Mesendoderm (in vitro differentiated cells): Measurements from ENCODE around the gene AHCYL2.
"Not testable (repeated sequence)": the region's sequence is repeated elsewhere in the genome, so short reads cannot be mapped to it uniquely, and the experiment has no call there.

Source experiments
- DNase-seq: peaks from one replicate; pipeline ENCODE4 v3.0.0; 2013
- H2AK5ac ChIP-seq: 2 replicates; pipeline ENCODE4 v1.6.1; 2013; ENCODE audit warnings: low read length, inconsistent platforms
- H2BK120ac ChIP-seq: 2 replicates; pipeline ENCODE4 v1.6.1; 2013; ENCODE audit warnings: low read depth, mild to moderate bottlenecking, low read length, moderate library complexity, mixed read lengths
- H2BK15ac ChIP-seq: replicated peaks from 2 replicates; pipeline ENCODE4 v1.6.1; 2013; ENCODE audit warnings: low read depth, mild to moderate bottlenecking, moderate library complexity
- H2BK5ac ChIP-seq: 2 replicates; pipeline ENCODE4 v1.6.1; 2013; ENCODE audit warnings: low read length, inconsistent platforms
- H3K18ac ChIP-seq: 2 replicates; pipeline ENCODE4 v1.6.1; 2013; ENCODE audit warnings: mild to moderate bottlenecking, low read length, mixed read lengths
- H3K23ac ChIP-seq: one replicate; pipeline ENCODE4 v1.6.1; 2013; ENCODE audit warnings: low read length
- H3K27ac ChIP-seq: 2 replicates; pipeline ENCODE4 v1.5.1; 2013; ENCODE audit warnings: low read depth, mild to moderate bottlenecking, inconsistent platforms, low read length, moderate library complexity
- H3K27me3 ChIP-seq: 2 replicates; pipeline ENCODE4 v1.6.1; 2013; ENCODE audit warnings: low read length, control low read depth, mild to moderate bottlenecking, inconsistent platforms; ENCODE audit not compliant: insufficient read depth, poor library complexity
- H3K36me3 ChIP-seq: 2 replicates; pipeline ENCODE4 v1.6.1; 2013; ENCODE audit warnings: low read length, inconsistent platforms; ENCODE audit not compliant: control insufficient read depth, insufficient read depth
- H3K4ac ChIP-seq: one replicate; pipeline ENCODE4 v1.6.1; 2013; ENCODE audit warnings: low read depth, mild to moderate bottlenecking, low read length, moderate library complexity
- H3K4me1 ChIP-seq: 2 replicates; pipeline ENCODE4 v1.6.1; 2013; ENCODE audit warnings: low read depth, low read length, inconsistent platforms; ENCODE audit not compliant: control insufficient read depth
- H3K4me2 ChIP-seq: 2 replicates; pipeline ENCODE4 v1.6.1; 2013; ENCODE audit warnings: low read length
- H3K4me3 ChIP-seq: 2 replicates; pipeline ENCODE4 v1.5.1; 2013; ENCODE audit warnings: mild to moderate bottlenecking, low read length
- H3K56ac ChIP-seq: one replicate; pipeline ENCODE4 v1.6.1; 2013; ENCODE audit warnings: low read length
- H3K79me1 ChIP-seq: 2 replicates; pipeline ENCODE4 v1.6.1; 2013; ENCODE audit warnings: low read length, inconsistent platforms
- H3K79me2 ChIP-seq: 2 replicates; pipeline ENCODE4 v1.6.1; 2013; ENCODE audit warnings: mild to moderate bottlenecking, low read length; ENCODE audit not compliant: control insufficient read depth, insufficient read depth
- H3K9ac ChIP-seq: 2 replicates; pipeline ENCODE4 v1.6.1; 2013; ENCODE audit warnings: low read length, inconsistent platforms
- H4K5ac ChIP-seq: one replicate; pipeline ENCODE4 v1.6.1; 2013; ENCODE audit warnings: low read length
- H4K8ac ChIP-seq: one replicate; pipeline ENCODE4 v1.6.1; 2013; ENCODE audit warnings: low read depth, mild to moderate bottlenecking, control low read depth, low read length, moderate library complexity
- WGBS: extraction: QIAGEN DNeasy Blood & Tissue Kit; methylation state at CpG from one replicate; pipeline ENCODE4 v1.1.7; 2013; ENCODE audit warnings: low lambda C conversion rate, missing lambda C conversion rate; ENCODE audit not compliant: insufficient coverage; ENCODE audit errors: extremely low coverage; 5-methylcytosine and 5-hydroxymethylcytosine counted together

The AHCYL2 gene

DNA sequence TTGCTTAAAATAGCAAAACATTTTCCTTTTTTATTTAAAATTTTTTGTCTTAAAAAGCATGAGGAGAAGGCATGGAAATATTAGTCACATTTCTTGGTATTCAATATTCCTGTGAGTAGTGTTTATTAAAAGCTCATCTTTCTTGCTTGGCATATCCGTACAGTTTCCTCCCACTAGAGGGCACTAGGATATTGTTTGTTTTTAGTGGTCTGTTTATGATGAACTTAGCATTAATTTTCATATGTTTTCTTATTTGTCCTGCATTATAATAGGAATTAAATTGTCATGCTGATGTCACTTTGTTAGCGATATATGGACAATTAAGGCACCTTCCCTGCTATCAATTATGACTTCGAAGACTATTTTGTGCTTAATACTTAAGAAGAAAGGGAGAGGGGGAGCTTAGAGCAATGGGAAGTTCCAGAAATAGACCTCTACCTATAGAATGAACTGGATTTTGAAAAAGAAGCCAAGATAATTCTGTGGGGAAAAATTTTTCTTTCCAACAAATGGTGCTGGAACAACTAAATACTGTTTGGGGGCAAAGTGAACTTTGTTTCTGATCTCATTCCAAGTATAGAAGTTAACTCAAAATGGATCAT, 118.4 kb downstream of the AHCYL2 start:
- no peak overlapping the region for H3K4me3 ChIP-seq
- no peak overlapping the region for H2BK120ac ChIP-seq
- H2AK5ac ChIP-seq = no peak overlapping the region
- no peak overlapping the region for H3K4ac ChIP-seq
- H4K5ac ChIP-seq = no peak overlapping the region
- WGBS = no CpG with 5 or more reads among the region's 3 CpGs
- H3K4me1 ChIP-seq = peaks cover 4% of the 10 kb centered on the region
- H3K79me2 ChIP-seq = no peaks in the 10 kb centered on the region
- no peak overlapping the region for H3K4me2 ChIP-seq
- H3K56ac ChIP-seq = no peak overlapping the region
- H3K36me3 ChIP-seq = no peaks in the 10 kb centered on the region
- no peaks in the 10 kb centered on the region for H3K79me1 ChIP-seq
- no peak overlapping the region for H4K8ac ChIP-seq
- H3K9ac ChIP-seq = no peak overlapping the region
- peak; percentile 19 for DNase-seq
- H2BK5ac ChIP-seq = no peak overlapping the region
- no peak overlapping the region for H3K27ac ChIP-seq
- no peak overlapping the region for H3K18ac ChIP-seq
- no peak overlapping the region for H2BK15ac ChIP-seq
- no peaks in the 10 kb centered on the region for H3K27me3 ChIP-seq
- H3K23ac ChIP-seq = no peak overlapping the region

DNA sequence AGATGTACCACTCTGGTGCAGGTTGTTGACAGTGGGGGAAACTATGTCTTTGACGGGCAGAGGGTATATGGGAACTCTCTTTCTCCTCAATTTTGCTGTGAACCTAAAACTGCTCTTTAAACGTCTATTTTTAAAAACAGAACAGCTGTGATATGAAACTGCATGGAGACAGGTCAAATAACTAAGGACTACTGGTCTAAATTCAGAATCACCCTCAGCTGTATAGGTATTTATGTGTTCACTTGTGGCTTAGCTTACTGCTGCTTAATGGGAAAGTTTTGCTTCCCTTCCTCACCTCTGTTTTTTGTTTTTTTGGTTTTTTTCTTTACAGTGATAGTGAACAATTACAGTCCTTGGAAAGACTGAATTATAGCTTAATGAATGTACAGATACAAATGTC, 122.5 kb downstream of the AHCYL2 start:
- Histone ChIP-seq H3K79me2 (no peaks in the 10 kb centered on the region), H3K27me3 (no peaks in the 10 kb centered on the region), H2BK5ac (no peak overlapping the region), H3K9ac (no peak overlapping the region), H4K5ac (no peak overlapping the region), H3K18ac (no peak overlapping the region), H2BK120ac (no peak overlapping the region), H3K4me3 (no peak overlapping the region), H3K27ac (no peak overlapping the region), H3K4me2 (no peak overlapping the region), H3K56ac (no peak overlapping the region), H3K79me1 (no peaks in the 10 kb centered on the region), H2AK5ac (no peak overlapping the region), H3K36me3 (no peaks in the 10 kb centered on the region), H3K4ac (no peak overlapping the region), H3K23ac (no peak overlapping the region), H4K8ac (no peak overlapping the region), H3K4me1 (no peaks in the 10 kb centered on the region), H2BK15ac (no peak overlapping the region)
- no CpG with 5 or more reads among the region's 2 CpGs for WGBS
- DNase-seq = no peak

DNA sequence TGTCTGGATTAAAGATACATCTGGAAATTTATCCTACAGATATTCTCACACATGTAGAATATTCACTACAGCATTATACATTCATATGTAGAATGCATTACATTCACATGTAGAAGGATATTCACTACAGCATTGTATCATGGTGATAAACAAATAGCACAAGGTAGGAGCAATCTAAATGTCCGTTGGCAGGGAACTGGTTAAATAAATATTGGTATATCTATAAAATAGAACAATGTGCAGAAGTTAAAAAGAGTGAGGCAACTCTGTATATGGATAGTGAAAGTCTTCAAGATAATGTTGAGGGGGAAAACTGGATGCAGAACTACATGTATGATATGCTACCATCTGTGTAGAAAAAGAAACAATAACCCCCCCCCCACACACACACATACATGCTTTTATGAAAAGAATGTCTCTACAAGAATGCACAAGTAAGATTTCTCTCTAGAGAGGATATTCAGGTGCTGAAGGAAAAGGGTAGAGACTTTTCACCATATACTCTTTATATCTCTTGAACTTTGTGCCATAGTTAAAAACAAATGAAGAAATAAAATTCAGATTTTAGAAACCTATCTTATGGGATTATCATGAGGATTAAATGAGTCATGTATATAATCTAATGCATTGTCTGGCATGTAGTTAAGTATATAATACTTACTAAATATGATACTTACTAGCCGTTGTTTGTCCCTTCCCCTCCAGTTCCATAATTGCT, 123.4 kb downstream of the AHCYL2 start:
- no CpG with 5 or more reads among the region's 2 CpGs for WGBS
- Histone ChIP-seq H3K36me3 (no peaks in the 10 kb centered on the region), H3K23ac (no peak overlapping the region), H2BK5ac (no peak overlapping the region), H2BK15ac (no peak overlapping the region), H3K79me1 (no peaks in the 10 kb centered on the region), H3K79me2 (no peaks in the 10 kb centered on the region), H3K4ac (no peak overlapping the region), H3K4me3 (no peak overlapping the region), H3K56ac (no peak overlapping the region), H3K4me1 (no peaks in the 10 kb centered on the region), H3K18ac (no peak overlapping the region), H3K4me2 (no peak overlapping the region), H2BK120ac (no peak overlapping the region), H4K8ac (no peak overlapping the region), H2AK5ac (no peak overlapping the region), H3K9ac (no peak overlapping the region), H3K27me3 (no peaks in the 10 kb centered on the region), H3K27ac (no peak overlapping the region), H4K5ac (no peak overlapping the region)
- no peak for DNase-seq

DNA sequence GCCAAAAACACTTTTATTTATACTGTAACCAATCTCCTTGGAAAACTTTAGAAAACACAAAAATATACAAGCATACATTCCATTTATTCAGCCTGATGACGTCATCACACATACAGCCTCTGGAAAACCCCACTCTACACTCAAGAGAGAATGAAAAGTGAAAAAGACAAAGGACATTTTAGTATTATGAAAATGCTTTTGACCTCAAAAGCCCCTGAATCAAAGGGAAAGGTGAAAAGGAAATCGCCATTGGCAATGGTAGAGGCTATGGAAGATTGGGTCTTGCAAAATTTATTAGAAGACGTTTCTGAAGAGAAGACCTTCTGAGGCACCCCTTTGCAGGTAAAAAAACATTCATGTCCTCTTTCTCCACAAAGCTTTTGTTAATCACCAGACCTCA, 126.5 kb downstream of the AHCYL2 start:
- H4K8ac ChIP-seq = no peak overlapping the region
- H3K27me3 ChIP-seq = no peaks in the 10 kb centered on the region
- H3K79me2 ChIP-seq = no peaks in the 10 kb centered on the region
- H2BK120ac ChIP-seq = no peak overlapping the region
- H3K56ac ChIP-seq = no peak overlapping the region
- no peak overlapping the region for H2BK15ac ChIP-seq
- WGBS = no CpG with 5 or more reads among the region's 3 CpGs
- H3K79me1 ChIP-seq = no peaks in the 10 kb centered on the region
- no peak for DNase-seq
- no peak overlapping the region for H3K4me3 ChIP-seq
- H3K36me3 ChIP-seq = no peaks in the 10 kb centered on the region
- H3K4me2 ChIP-seq = no peak overlapping the region
- no peak overlapping the region for H3K4ac ChIP-seq
- no peak overlapping the region for H3K18ac ChIP-seq
- H3K9ac ChIP-seq = no peak overlapping the region
- H2AK5ac ChIP-seq = no peak overlapping the region
- no peak overlapping the region for H4K5ac ChIP-seq
- H2BK5ac ChIP-seq = no peak overlapping the region
- H3K4me1 ChIP-seq = no peaks in the 10 kb centered on the region
- H3K23ac ChIP-seq = no peak overlapping the region
- no peak overlapping the region for H3K27ac ChIP-seq

DNA sequence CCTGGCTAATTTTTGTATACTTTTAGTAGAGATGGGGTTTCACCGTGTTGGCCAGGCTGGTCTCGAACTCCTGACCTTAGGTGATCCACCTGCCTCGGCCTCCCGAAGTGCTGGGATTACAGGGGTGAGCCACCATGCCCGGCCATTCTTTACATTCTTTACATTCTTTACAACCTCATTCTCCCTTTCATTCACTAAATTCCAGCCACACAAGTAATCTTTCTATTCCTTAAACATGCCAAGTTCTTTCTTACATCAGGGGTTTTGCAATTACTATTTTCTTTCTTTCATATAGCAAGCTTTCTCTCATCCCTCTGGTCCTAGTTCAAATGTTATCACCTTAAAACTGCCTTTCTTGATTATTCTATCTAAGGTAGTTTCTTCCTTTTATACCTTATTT, 128.3 kb downstream of the AHCYL2 start:
- not testable (repeated sequence) for H3K27me3 ChIP-seq, H3K79me2 ChIP-seq, H3K56ac ChIP-seq, H2BK5ac ChIP-seq, H4K8ac ChIP-seq, H3K4me3 ChIP-seq, H3K23ac ChIP-seq, H2BK120ac ChIP-seq, H3K4me1 ChIP-seq, H3K27ac ChIP-seq, H4K5ac ChIP-seq, H3K9ac ChIP-seq, H2AK5ac ChIP-seq, H3K18ac ChIP-seq, H3K4ac ChIP-seq, H3K79me1 ChIP-seq, H3K4me2 ChIP-seq, H2BK15ac ChIP-seq, H3K36me3 ChIP-seq
- peak; percentile 63 for DNase-seq
- WGBS = no CpG with 5 or more reads among the region's 5 CpGs
